Caco-2 (cell line): ENCODE measurements around the gene KCNK15. TPM values are rescaled to one million over a fixed set of nuclear protein-coding genes. Genes with fewer than 3 reads are reported as not detected.

Experiments
- BruUV-seq: library from RNA; stranded (reverse); fragments of 400-500 nt; replicated peaks from 2 replicates; lab custom pipeline; 2021; lab: Mats Ljungman, UMichigan
- CTCF ChIA-PET: fragments of 300-600 bp; sonication (Branson Sonifier 250); formaldehyde crosslinking; loops from one replicate; lab custom pipeline; 2022; ENCODE audit warnings: antibody characterized with exemption; lab: Charles Lee
- POLR2A ChIA-PET: fragments of 300-600 bp; sonication (Branson Sonifier 250); formaldehyde crosslinking; loops from one replicate; lab custom pipeline; 2022; ENCODE audit warnings: antibody characterized with exemption; lab: Charles Lee
- DNase-seq, 2 experiments: peaks; one replicate each; pipeline versions ENCODE4 v3.0.0 to v3.0.0-alpha.2; 2020 to 2022
- H3K27me3 ChIP-seq: replicated peaks from 2 replicates; pipeline ENCODE4 v1.6.0; 2011; ENCODE audit warnings: low read length; ENCODE audit not compliant: control insufficient read depth, insufficient read depth
- H3K36me3 ChIP-seq: 2 replicates; pipeline ENCODE4 v1.5.1; 2011; ENCODE audit warnings: low read length; ENCODE audit not compliant: control insufficient read depth, insufficient read depth
- H3K4me1 ChIP-seq: fragments of 250-450 bp; sonication (Bioruptor Pico); 2 replicates; pipeline ENCODE4 v1.5.1; 2020; ENCODE audit warnings: mild to moderate bottlenecking
- H3K4me3 ChIP-seq: 2 replicates; pipeline ENCODE4 v1.5.1; 2011; ENCODE audit warnings: low read depth, mild to moderate bottlenecking, control low read depth, low read length
- H3K9me3 ChIP-seq: fragments of 250-450 bp; sonication (Bioruptor Pico); 2 replicates; pipeline ENCODE4 v1.5.1; 2020; ENCODE audit warnings: mild to moderate bottlenecking, moderate library complexity
- H3K27ac Mint-ChIP-seq: one replicate; pipeline ENCODE4 v1.8.0; 2022; ENCODE audit warnings: mixed read lengths; ENCODE audit not compliant: unreplicated experiment
- H3K27me3 Mint-ChIP-seq: one replicate; pipeline ENCODE4 v1.8.0; 2022; ENCODE audit warnings: mixed read lengths; ENCODE audit not compliant: insufficient read depth, unreplicated experiment
- H3K36me3 Mint-ChIP-seq: one replicate; pipeline ENCODE4 v1.8.0; 2022; ENCODE audit warnings: mild to moderate bottlenecking, mixed read lengths; ENCODE audit not compliant: insufficient read depth, unreplicated experiment
- H3K4me1 Mint-ChIP-seq: one replicate; pipeline ENCODE4 v1.8.0; 2022; ENCODE audit warnings: low read depth, mixed read lengths; ENCODE audit not compliant: unreplicated experiment
- H3K4me3 Mint-ChIP-seq: one replicate; pipeline ENCODE4 v1.8.0; 2022; ENCODE audit warnings: mild to moderate bottlenecking, moderate library complexity, mixed read lengths; ENCODE audit not compliant: unreplicated experiment
- H3K9me3 Mint-ChIP-seq: one replicate; pipeline ENCODE4 v1.8.0; 2022; ENCODE audit warnings: mixed read lengths; ENCODE audit not compliant: unreplicated experiment
- CTCF ChIP-seq, 2 experiments: fragments of 200-600 bp in 1 of 2; IDR thresholded peaks; 1 replicate in 1 of 2; 2 replicates in 1 of 2; pipeline versions ENCODE4 v1.5.1 to v1.8.0; 2011 to 2022; ENCODE audit warnings: antibody characterized with exemption in 1 of 2, control low read depth in 1 of 2, inconsistent platforms in 1 of 2, low read depth in 1 of 2, low read length in 1 of 2, mild to moderate bottlenecking in 1 of 2, moderate library complexity in 1 of 2; ENCODE audit not compliant: insufficient read depth in 1 of 2, severe bottlenecking in 1 of 2, unreplicated experiment in 1 of 2
- intact Hi-C: fragments of 100-400 bp; cut with micrococcal nuclease; formaldehyde crosslinking; loops from one replicate; pipeline ENCODE4 v1.10.0; 2022; ENCODE audit not compliant: unreplicated experiment
- total RNA-seq: library from RNA; stranded (reverse); gene quantifications from 2 replicates; pipeline ENCODE4 v1.2.3, GENCODE V29; 2022

KCNK15 gene
- total RNA-seq, 1 experiment from 2014 or later: 2.9 TPM

- no TSS peak for BruUV-seq
- Histone ChIP-seq H3K9me3 (no peaks in the 10 kb centered on the region), H3K4me1 (peaks cover 32% of the 10 kb centered on the region), H3K36me3 (no peaks in the 10 kb centered on the region), H3K27me3 (no peaks in the 10 kb centered on the region), H3K4me3 (no peak overlapping the region)
- peak in 1 of 2 experiments; percentile 69 for DNase-seq
- Mint-ChIP-seq H3K36me3 (peaks cover 21% of the 10 kb centered on the region), H3K27ac (no peak overlapping the region), H3K27me3 (no peaks in the 10 kb centered on the region), H3K9me3 (peaks cover 10% of the 10 kb centered on the region), H3K4me3 (no peak overlapping the region), H3K4me1 (peaks cover 37% of the 10 kb centered on the region)
- POLR2A ChIA-PET: interaction anchor here (0.6 kb wide), 1 partner anchor 51 kb away, joined by 3 read pairs; no protein-coding TSS in a partner anchor
- TF ChIP-seq CTCF (IDR thresholded peaks at IDR 0.05; ENCODE audit: insufficient read depth in 1 of 2, low read depth in 1 of 2, low read length in 1 of 2, severe bottlenecking in 1 of 2, unreplicated experiment in 1 of 2): peak in 1 of 2 experiments; percentile 4
- intact Hi-C loops: loop anchor here (10.0 kb wide), 3 partner anchors 200 to 520 kb away; partner anchors contain the start of genes OSER1 and TTPAL
- CTCF ChIA-PET: interaction anchor here (5.5 kb wide), 1 partner anchor 51 kb away, joined by 132 read pairs; no protein-coding TSS in a partner anchor
Measured at GRCh38 chr20:44734938-44735337, 10.7 kb upstream of the KCNK15 start.

GRCh38 chr20:44735816-44736169, 9.9 kb upstream of the KCNK15 start:
- Mint-ChIP-seq H3K27me3 (no peaks in the 10 kb centered on the region), H3K36me3 (peaks cover 21% of the 10 kb centered on the region), H3K4me1 (peaks cover 37% of the 10 kb centered on the region), H3K4me3 (peak overlapping the region; percentile 57), H3K27ac (peak overlapping the region; percentile 84), H3K9me3 (peaks cover 10% of the 10 kb centered on the region)
- Histone ChIP-seq H3K4me3 (no peak overlapping the region), H3K9me3 (no peaks in the 10 kb centered on the region), H3K4me1 (peaks cover 32% of the 10 kb centered on the region), H3K36me3 (no peaks in the 10 kb centered on the region), H3K27me3 (no peaks in the 10 kb centered on the region)
- intact Hi-C loops: loop anchor here (1.0 to 10.0 kb wide), 6 partner anchors 12 to 521 kb away; partner anchors contain the start of genes OSER1, TTPAL and YWHAB
- ChIA-PET CTCF (interaction anchor here (0.5 kb wide), 1 partner anchor 131 kb away, joined by 3 read pairs; no protein-coding TSS in a partner anchor), POLR2A (no interaction called here)
- BruUV-seq: no TSS peak
- no peak for TF ChIP-seq CTCF (IDR thresholded peaks at IDR 0.05; ENCODE audit: insufficient read depth in 1 of 2, low read depth in 1 of 2, low read length in 1 of 2, severe bottlenecking in 1 of 2, unreplicated experiment in 1 of 2)
- no peak for DNase-seq

- peak overlapping the region; percentile 57 for H3K4me3 Mint-ChIP-seq
- DNase-seq: peak; percentile 96 to 99
- no peaks in the 10 kb centered on the region for H3K36me3 ChIP-seq
- H3K9me3 ChIP-seq: no peaks in the 10 kb centered on the region
- H3K36me3 Mint-ChIP-seq: peaks cover 21% of the 10 kb centered on the region
- peaks cover 10% of the 10 kb centered on the region for H3K9me3 Mint-ChIP-seq
- intact Hi-C loops: loop anchor here (1.0 to 10.0 kb wide), 6 partner anchors 11 to 522 kb away; partner anchors contain the start of genes OSER1, TTPAL and YWHAB
- peaks cover 37% of the 10 kb centered on the region for H3K4me1 Mint-ChIP-seq
- ChIA-PET POLR2A (interaction anchor here (0.5 kb wide), 1 partner anchor 172 kb away, joined by 3 read pairs; no protein-coding TSS in a partner anchor), CTCF (no interaction called here)
- peaks cover 32% of the 10 kb centered on the region for H3K4me1 ChIP-seq
- no peak overlapping the region for H3K4me3 ChIP-seq
- H3K27ac Mint-ChIP-seq: peak overlapping the region; percentile 84
- BruUV-seq: no TSS peak
- H3K27me3 Mint-ChIP-seq: no peaks in the 10 kb centered on the region
- peak; percentile 44 to 55 for TF ChIP-seq CTCF (IDR thresholded peaks at IDR 0.05; ENCODE audit: insufficient read depth in 1 of 2, low read depth in 1 of 2, low read length in 1 of 2, severe bottlenecking in 1 of 2, unreplicated experiment in 1 of 2)
- no peaks in the 10 kb centered on the region for H3K27me3 ChIP-seq
Measured at GRCh38 chr20:44736170-44737021, 9.3 kb upstream of the KCNK15 start.
